Breast epithelium (tissue), 4 donors: Measurements from ENCODE around the gene DKKL1. TPM values are rescaled to one million over a fixed set of nuclear protein-coding genes. Genes with fewer than 3 reads are reported as not detected.

Experiments
- DNase-seq, 2 donors: peaks; one replicate each; pipeline ENCODE4 v3.0.0-alpha.2; 2019; ENCODE audit warnings: low spot score in 2 of 2
- H3K27ac ChIP-seq, 2 donors: fragments of 200-600 bp; sonication (generic) in 1 of 2; one replicate each; pipeline ENCODE4 v1.5.1; 2016 to 2019; ENCODE audit warnings: mild to moderate bottlenecking in 1 of 2
- H3K27me3 ChIP-seq, 2 donors: fragments of 200-600 bp; sonication (generic) in 1 of 2; one replicate each; pipeline versions ENCODE4 v1.5.1 to v1.6.0; 2017 to 2019; ENCODE audit warnings: control low read depth in 1 of 2, mild to moderate bottlenecking in 1 of 2
- H3K36me3 ChIP-seq: fragments of 200-600 bp; one replicate; pipeline ENCODE4 v1.5.1; 2019
- H3K4me1 ChIP-seq, 2 donors: fragments of 200-600 bp; sonication (generic); one replicate each; pipeline ENCODE4 v1.5.1; 2016 to 2019; ENCODE audit warnings: control low read depth in 1 of 2
- H3K4me3 ChIP-seq, 3 donors: fragments of 200-600 bp; sonication (generic); 1 replicate in 2 of 3; 2 replicates in 1 of 3; pipeline ENCODE4 v1.5.1; 2016 to 2019; ENCODE audit warnings: mild to moderate bottlenecking in 3 of 3, moderate library complexity in 2 of 3
- H3K9me3 ChIP-seq, 2 donors: fragments of 200-600 bp; sonication (generic) in 1 of 2; one replicate each; pipeline ENCODE4 v1.5.1; 2016 to 2019; ENCODE audit warnings: control low read depth in 1 of 2
- POLR2A ChIP-seq: fragments of 450-650 bp; IDR thresholded peaks from one replicate; pipeline ENCODE4 v1.6.1; 2016; ENCODE audit warnings: antibody characterized with exemption, mild to moderate bottlenecking, moderate library complexity
- POLR2AphosphoS5 ChIP-seq, 3 donors: sonication (generic); formaldehyde crosslinking; IDR thresholded peaks; one replicate each; pipeline ENCODE4 v1.6.1; 2017; ENCODE audit warnings: antibody characterized with exemption in 3 of 3
- intact Hi-C: fragments of 100-400 bp; cut with DNase I; formaldehyde crosslinking; loops from one replicate; pipeline ENCODE4 v1.15.1; 2023; ENCODE audit warnings: low total_unique reads
- total RNA-seq, 3 donors: library from RNA; depleted of rRNA; stranded (reverse); fragments of >200 nt; gene quantifications; one replicate each; pipeline ENCODE4 v1.1.0, GENCODE V29; 2016
- TF ChIP-seq, protein P1 (sequence below), 3 donors: fragments of 450-650 bp; IDR thresholded peaks; one replicate each; pipeline ENCODE4 v1.5.1; 2016 to 2017; ENCODE audit warnings: antibody characterized with exemption in 3 of 3, mild to moderate bottlenecking in 3 of 3, moderate library complexity in 3 of 3

DKKL1 gene
- total RNA-seq, 3 donors from 2014 or later: 0.64 to 1.8 TPM; not detected in 1

- H3K36me3 ChIP-seq: no peaks in the 10 kb centered on the region
- intact Hi-C loops: loop anchor here (5.0 kb wide), 1 partner anchor 1163 kb away; no protein-coding TSS in a partner anchor
- H3K9me3 ChIP-seq: no peaks in the 10 kb centered on the region
- H3K4me3 ChIP-seq: no peak overlapping the region
- no peak overlapping the region for H3K27ac ChIP-seq
- H3K4me1 ChIP-seq: no peaks in the 10 kb centered on the region
- no peak for DNase-seq
- TF ChIP-seq POLR2AphosphoS5 (IDR thresholded peaks at IDR 0.05) (no peak), POLR2A (no peak)
- TF ChIP-seq, protein P1, sequence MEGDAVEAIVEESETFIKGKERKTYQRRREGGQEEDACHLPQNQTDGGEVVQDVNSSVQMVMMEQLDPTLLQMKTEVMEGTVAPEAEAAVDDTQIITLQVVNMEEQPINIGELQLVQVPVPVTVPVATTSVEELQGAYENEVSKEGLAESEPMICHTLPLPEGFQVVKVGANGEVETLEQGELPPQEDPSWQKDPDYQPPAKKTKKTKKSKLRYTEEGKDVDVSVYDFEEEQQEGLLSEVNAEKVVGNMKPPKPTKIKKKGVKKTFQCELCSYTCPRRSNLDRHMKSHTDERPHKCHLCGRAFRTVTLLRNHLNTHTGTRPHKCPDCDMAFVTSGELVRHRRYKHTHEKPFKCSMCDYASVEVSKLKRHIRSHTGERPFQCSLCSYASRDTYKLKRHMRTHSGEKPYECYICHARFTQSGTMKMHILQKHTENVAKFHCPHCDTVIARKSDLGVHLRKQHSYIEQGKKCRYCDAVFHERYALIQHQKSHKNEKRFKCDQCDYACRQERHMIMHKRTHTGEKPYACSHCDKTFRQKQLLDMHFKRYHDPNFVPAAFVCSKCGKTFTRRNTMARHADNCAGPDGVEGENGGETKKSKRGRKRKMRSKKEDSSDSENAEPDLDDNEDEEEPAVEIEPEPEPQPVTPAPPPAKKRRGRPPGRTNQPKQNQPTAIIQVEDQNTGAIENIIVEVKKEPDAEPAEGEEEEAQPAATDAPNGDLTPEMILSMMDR (IDR thresholded peaks at IDR 0.05): no peak
- H3K27me3 ChIP-seq: no peaks in the 10 kb centered on the region
Observed at GRCh38 chr19:49408816-49409440, 45.3 kb downstream of the DKKL1 start.

GRCh38 chr19:49409441-49410029 lies 45.9 kb downstream of the DKKL1 start:
- Histone ChIP-seq H3K4me1 (no peaks in the 10 kb centered on the region), H3K9me3 (no peaks in the 10 kb centered on the region), H3K36me3 (no peaks in the 10 kb centered on the region), H3K27ac (no peak overlapping the region), H3K4me3 (no peak overlapping the region), H3K27me3 (no peaks in the 10 kb centered on the region)
- no peak for DNase-seq
- TF ChIP-seq, protein P1 (IDR thresholded peaks at IDR 0.05): no peak
- no peak for TF ChIP-seq POLR2AphosphoS5 (IDR thresholded peaks at IDR 0.05)
- no peak for TF ChIP-seq POLR2A
- intact Hi-C loops: loop anchor here (5.0 kb wide), 1 partner anchor 1163 kb away; no protein-coding TSS in a partner anchor

GRCh38 chr19:49411681-49412326 lies 48.1 kb downstream of the DKKL1 start:
- Histone ChIP-seq H3K4me1 (no peaks in the 10 kb centered on the region), H3K4me3 (no peak overlapping the region), H3K36me3 (no peaks in the 10 kb centered on the region), H3K27me3 (no peaks in the 10 kb centered on the region), H3K9me3 (no peaks in the 10 kb centered on the region), H3K27ac (no peak overlapping the region)
- no peak for DNase-seq
- intact Hi-C loops: no loop called here
- TF ChIP-seq, protein P1 (IDR thresholded peaks at IDR 0.05): no peak
- TF ChIP-seq POLR2A: no peak
- no peak for TF ChIP-seq POLR2AphosphoS5 (IDR thresholded peaks at IDR 0.05)

GRCh38 chr19:49413348-49413747 lies 49.7 kb downstream of the DKKL1 start:
- H3K27me3 ChIP-seq: peaks cover 0 to 7% of the 10 kb centered on the region in 2 donors
- H3K27ac ChIP-seq: no peak overlapping the region
- no peaks in the 10 kb centered on the region for H3K4me1 ChIP-seq
- TF ChIP-seq, protein P1 (IDR thresholded peaks at IDR 0.05): no peak
- TF ChIP-seq POLR2AphosphoS5 (IDR thresholded peaks at IDR 0.05) (no peak), POLR2A (no peak)
- no peak for DNase-seq
- H3K36me3 ChIP-seq: no peaks in the 10 kb centered on the region
- no peaks in the 10 kb centered on the region for H3K9me3 ChIP-seq
- H3K4me3 ChIP-seq: no peak overlapping the region
- intact Hi-C loops: no loop called here

DNA sequence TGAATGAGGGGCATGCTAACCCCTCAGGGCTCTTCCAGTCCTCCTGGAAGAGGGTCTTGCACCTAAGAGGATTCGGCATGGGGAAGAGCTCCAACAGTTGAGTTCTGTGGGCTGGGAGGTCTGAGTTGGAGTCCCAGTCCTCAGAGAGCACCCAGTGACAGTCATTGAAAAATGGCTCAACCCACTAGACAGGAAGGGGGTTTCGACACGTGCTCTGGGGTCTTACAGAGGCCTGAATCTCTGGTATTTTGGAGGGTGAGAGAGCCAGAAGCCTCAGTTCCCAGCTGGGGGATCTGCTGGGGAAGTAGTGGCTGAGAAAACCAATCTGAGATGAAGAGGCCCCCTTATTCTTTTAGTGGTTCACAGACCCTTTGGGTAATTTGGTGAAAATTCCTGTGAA lies 50.6 kb downstream of the DKKL1 start:
- TF ChIP-seq, protein P1 (IDR thresholded peaks at IDR 0.05): no peak
- H3K27me3 ChIP-seq: peaks cover 0 to 9% of the 10 kb centered on the region in 2 donors
- DNase-seq: no peak
- no peaks in the 10 kb centered on the region for H3K4me1 ChIP-seq
- intact Hi-C loops: no loop called here
- no peak overlapping the region for H3K27ac ChIP-seq
- no peak overlapping the region for H3K4me3 ChIP-seq
- H3K36me3 ChIP-seq: no peaks in the 10 kb centered on the region
- H3K9me3 ChIP-seq: no peaks in the 10 kb centered on the region
